Peyer's patch (tissue), 4 donors: ENCODE measurements around the gene CNPY1.

ENCODE experiments used
- CTCF ChIP-seq, 6 experiments: fragments of 450-650 bp in 4 of 6; fragments of 200-600 bp in 2 of 6; sonication (generic) in 1 of 6; IDR thresholded peaks; one replicate each; pipeline ENCODE4 v1.5.1; 2017 to 2019; ENCODE audit warnings: antibody characterized with exemption in 6 of 6, mild to moderate bottlenecking in 3 of 6, moderate library complexity in 1 of 6
- POLR2A ChIP-seq, 2 donors: fragments of 450-650 bp; IDR thresholded peaks; one replicate each; pipeline ENCODE4 v1.5.1; 2017; ENCODE audit warnings: antibody characterized with exemption in 2 of 2, mild to moderate bottlenecking in 2 of 2, moderate library complexity in 2 of 2

GRCh38 chr7:155549226-155549625, 2.9 kb upstream of the CNPY1 start:
- no peak for TF ChIP-seq POLR2A (IDR thresholded peaks at IDR 0.05)
- no peak for TF ChIP-seq CTCF (IDR thresholded peaks at IDR 0.05)
